Parathyroid adenoma (tissue), 2 donors: ENCODE data around the gene PRKCH.

Experiments
- H2AFZ ChIP-seq: fragments of 300-600 bp; sonication (generic); one replicate; pipeline ENCODE4 v1.7.0; 2017; ENCODE audit warnings: antibody characterized with exemption, mild to moderate bottlenecking
- H3K27ac ChIP-seq: fragments of 300-600 bp; sonication (generic); one replicate; pipeline ENCODE4 v1.7.0; 2017
- H3K27me3 ChIP-seq: fragments of 300-600 bp; sonication (generic); one replicate; pipeline ENCODE4 v1.7.0; 2017; ENCODE audit warnings: low read length; ENCODE audit not compliant: control insufficient read depth, insufficient read depth
- H3K36me3 ChIP-seq: fragments of 300-600 bp; sonication (generic); one replicate; pipeline ENCODE4 v1.7.0; 2017; ENCODE audit warnings: low read length; ENCODE audit not compliant: control insufficient read depth, insufficient read depth
- H3K4me1 ChIP-seq: fragments of 300-600 bp; sonication (generic); one replicate; pipeline ENCODE4 v1.7.0; 2017; ENCODE audit warnings: control low read depth
- H3K4me2 ChIP-seq: fragments of 300-600 bp; sonication (generic); one replicate; pipeline ENCODE4 v1.7.0; 2017; ENCODE audit warnings: low read length
- H3K4me3 ChIP-seq: fragments of 300-600 bp; sonication (generic); one replicate; pipeline ENCODE4 v1.7.0; 2017; ENCODE audit warnings: low read depth, low read length
- H3K79me2 ChIP-seq: fragments of 300-600 bp; sonication (generic); one replicate; pipeline ENCODE4 v1.7.0; 2017; ENCODE audit warnings: control low read depth
- H3K9ac ChIP-seq: fragments of 300-600 bp; sonication (generic); one replicate; pipeline ENCODE4 v1.7.0; 2017; ENCODE audit warnings: mild to moderate bottlenecking
- H3K9me3 ChIP-seq: fragments of 300-600 bp; sonication (generic); one replicate; pipeline ENCODE4 v1.7.0; 2017; ENCODE audit warnings: low read length; ENCODE audit not compliant: control insufficient read depth
- CTCF ChIP-seq: fragments of 300-600 bp; sonication (generic); IDR thresholded peaks from one replicate; pipeline ENCODE4 v1.7.0; 2017; ENCODE audit warnings: antibody characterized with exemption, mild to moderate bottlenecking
- donor health status: primary hyperparathyroidism.

PRKCH gene

DNA sequence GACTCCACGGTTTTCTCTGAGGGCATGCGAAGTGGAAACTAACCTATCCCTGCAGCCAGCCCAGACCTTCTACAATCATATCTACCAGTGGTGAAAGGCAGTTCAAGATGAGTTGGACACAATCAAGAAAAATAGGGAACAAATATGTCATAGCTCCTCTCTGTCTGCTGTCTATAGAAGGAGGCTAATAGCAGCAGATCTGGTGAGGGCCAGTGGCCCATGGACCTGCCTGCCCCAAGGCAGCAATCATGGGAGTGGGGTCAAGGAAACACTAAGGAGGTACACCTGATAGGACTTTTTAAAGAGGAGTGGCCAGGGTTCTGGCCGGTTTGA lies 149.5 kb downstream of the PRKCH start:
- Histone ChIP-seq H3K4me1 (peaks cover 9% of the 10 kb centered on the region), H3K27me3 (no peaks in the 10 kb centered on the region), H3K9me3 (no peaks in the 10 kb centered on the region), H2AFZ (no peak overlapping the region), H3K9ac (no peak overlapping the region), H3K4me2 (peak overlapping the region; percentile 29), H3K79me2 (no peaks in the 10 kb centered on the region), H3K4me3 (no peak overlapping the region), H3K36me3 (no peaks in the 10 kb centered on the region), H3K27ac (peak overlapping the region; percentile 60)
- TF ChIP-seq CTCF, result no peak

- H2AFZ ChIP-seq, result peak overlapping the region; percentile 47
- H3K36me3 ChIP-seq, result no peaks in the 10 kb centered on the region
- peaks cover 13% of the 10 kb centered on the region for H3K4me1 ChIP-seq
- no peaks in the 10 kb centered on the region for H3K9me3 ChIP-seq
- H3K79me2 ChIP-seq, result no peaks in the 10 kb centered on the region
- no peak for TF ChIP-seq CTCF
- H3K4me2 ChIP-seq, result peak overlapping the region; percentile 29
- H3K27ac ChIP-seq, result peak overlapping the region; percentile 60
- no peak overlapping the region for H3K9ac ChIP-seq
- peak overlapping the region; percentile 2 for H3K4me3 ChIP-seq
- no peaks in the 10 kb centered on the region for H3K27me3 ChIP-seq
Observed at GRCh38 chr14:61471297-61472005, 150.1 kb downstream of the PRKCH start.

GRCh38 chr14:61472011-61472672 lies 150.8 kb downstream of the PRKCH start:
- no peaks in the 10 kb centered on the region for H3K36me3 ChIP-seq
- no peak for TF ChIP-seq CTCF
- peak overlapping the region; percentile 2 for H3K4me3 ChIP-seq
- H3K27me3 ChIP-seq, result no peaks in the 10 kb centered on the region
- peaks cover 13% of the 10 kb centered on the region for H3K4me1 ChIP-seq
- peak overlapping the region; percentile 60 for H3K27ac ChIP-seq
- no peaks in the 10 kb centered on the region for H3K79me2 ChIP-seq
- no peak overlapping the region for H3K9ac ChIP-seq
- peak overlapping the region; percentile 47 for H2AFZ ChIP-seq
- peak overlapping the region; percentile 29 for H3K4me2 ChIP-seq
- H3K9me3 ChIP-seq, result no peaks in the 10 kb centered on the region

GRCh38 chr14:61472801-61473376 lies 151.5 kb downstream of the PRKCH start:
- Histone ChIP-seq H3K27me3 (no peaks in the 10 kb centered on the region), H3K36me3 (no peaks in the 10 kb centered on the region), H2AFZ (no peak overlapping the region), H3K79me2 (no peaks in the 10 kb centered on the region), H3K9ac (no peak overlapping the region), H3K9me3 (no peaks in the 10 kb centered on the region), H3K4me2 (no peak overlapping the region), H3K4me3 (no peak overlapping the region), H3K27ac (no peak overlapping the region), H3K4me1 (peaks cover 13% of the 10 kb centered on the region)
- TF ChIP-seq CTCF, result no peak
